ENCODE data around the gene RASAL2.

- no peak for TF ChIP-seq POLR2A (IDR thresholded peaks at IDR 0.05; ENCODE audit: low read depth, low read length)
- TF ChIP-seq POLR2AphosphoS5 (IDR thresholded peaks at IDR 0.05; ENCODE audit: low read depth, low read length): no peak
- TF ChIP-seq TAF1 (IDR thresholded peaks at IDR 0.05; ENCODE audit: low read depth, low read length): no peak
- TF ChIP-seq PAX5 (IDR thresholded peaks at IDR 0.05; ENCODE audit: insufficient read depth, low read length, severe bottlenecking): no peak
- no peak for TF ChIP-seq SPI1 (IDR thresholded peaks at IDR 0.05; ENCODE audit: low read depth, low read length)
Observed at GRCh38 chr1:178368208-178368607, 274.3 kb downstream of the RASAL2 start.

Data from GM12891 (cell line).